Liver (tissue), 9 donors: ENCODE data around the gene BCL2. TPM values are rescaled to one million over a fixed set of nuclear protein-coding genes. Genes with fewer than 3 reads are reported as not detected.

ENCODE experiments used
- DNase-seq: peaks from one replicate; pipeline ENCODE4 v3.0.0-alpha.2; 2017; ENCODE audit warnings: low spot score
- H3K27ac ChIP-seq, 2 donors: one replicate each; pipeline ENCODE4 v1.7.0; 2013; ENCODE audit warnings: inconsistent platforms in 2 of 2, low read length in 2 of 2, control low read depth in 1 of 2, low read depth in 1 of 2, mild to moderate bottlenecking in 1 of 2
- H3K27me3 ChIP-seq, 4 donors: one replicate each; pipeline versions ENCODE4 v1.6.1 to v1.7.0; 2013; ENCODE audit warnings: low read length in 3 of 4, inconsistent platforms in 1 of 4, mild to moderate bottlenecking in 1 of 4, moderate library complexity in 1 of 4; ENCODE audit not compliant: control insufficient read depth in 4 of 4, insufficient read depth in 4 of 4
- H3K36me3 ChIP-seq, 4 donors: one replicate each; pipeline versions ENCODE4 v1.6.1 to v1.7.0; 2013; ENCODE audit warnings: low read length in 3 of 4, mild to moderate bottlenecking in 3 of 4, low read depth in 1 of 4, moderate library complexity in 1 of 4; ENCODE audit not compliant: control insufficient read depth in 4 of 4, insufficient read depth in 3 of 4
- H3K4me1 ChIP-seq, 4 donors: one replicate each; pipeline versions ENCODE4 v1.6.1 to v1.7.0; 2013; ENCODE audit warnings: low read length in 3 of 4, mild to moderate bottlenecking in 3 of 4, moderate library complexity in 1 of 4; ENCODE audit not compliant: control insufficient read depth in 4 of 4, insufficient read depth in 4 of 4
- H3K4me3 ChIP-seq, 3 donors: one replicate each; pipeline versions ENCODE4 v1.6.1 to v1.7.0; 2013; ENCODE audit warnings: low read length in 3 of 3, control low read depth in 1 of 3, low read depth in 1 of 3, mild to moderate bottlenecking in 1 of 3
- H3K9ac ChIP-seq, 2 donors: one replicate each; pipeline ENCODE4 v1.7.0; 2013; ENCODE audit warnings: low read length in 2 of 2, mild to moderate bottlenecking in 2 of 2, moderate library complexity in 2 of 2, control low read depth in 1 of 2, low read depth in 1 of 2
- H3K9me3 ChIP-seq, 4 donors: one replicate each; pipeline versions ENCODE4 v1.6.1 to v1.7.0; 2013; ENCODE audit warnings: low read length in 3 of 4; ENCODE audit not compliant: control insufficient read depth in 4 of 4
- ATF3 ChIP-seq: IDR thresholded peaks from 2 replicates; pipeline ENCODE4 v1.6.1; 2016; ENCODE audit warnings: antibody characterized with exemption
- CTCF ChIP-seq: fragments of 150-350 bp; IDR thresholded peaks from 2 replicates; pipeline ENCODE4 v1.5.1; 2017; ENCODE audit warnings: improper control_type of control experiment, low read depth, low read length; ENCODE audit not compliant: missing input control
- EGR1 ChIP-seq, 2 donors: IDR thresholded peaks; 2 replicates each; pipeline ENCODE4 v1.6.1; 2016 to 2018; ENCODE audit warnings: antibody characterized with exemption in 2 of 2, low read depth in 2 of 2
- FOXA1 ChIP-seq: IDR thresholded peaks from 2 replicates; pipeline ENCODE4 v1.6.1; 2016; ENCODE audit warnings: antibody characterized with exemption
- FOXA2 ChIP-seq: IDR thresholded peaks from 2 replicates; pipeline ENCODE4 v1.6.1; 2016; ENCODE audit warnings: antibody characterized with exemption
- GABPA ChIP-seq, 2 donors: IDR thresholded peaks in 1 of 2; conservative IDR thresholded peaks in 1 of 2; 2 replicates each; pipeline ENCODE4 v1.6.1; 2016; ENCODE audit warnings: antibody characterized with exemption in 2 of 2, mild to moderate bottlenecking in 1 of 2, moderate library complexity in 1 of 2
- HNF4A ChIP-seq, 2 donors: conservative IDR thresholded peaks; 2 replicates each; pipeline ENCODE4 v1.6.1; 2016; ENCODE audit warnings: antibody characterized with exemption in 2 of 2, mild to moderate bottlenecking in 2 of 2
- HNF4G ChIP-seq: IDR thresholded peaks from 2 replicates; pipeline ENCODE4 v1.6.1; 2016; ENCODE audit warnings: antibody characterized with exemption
- JUND ChIP-seq, 2 donors: IDR thresholded peaks; 2 replicates each; pipeline ENCODE4 v1.6.1; 2016; ENCODE audit warnings: antibody characterized with exemption in 2 of 2
- MAX ChIP-seq: IDR thresholded peaks from 2 replicates; pipeline ENCODE4 v1.6.1; 2016; ENCODE audit warnings: antibody characterized with exemption
- NR2F2 ChIP-seq: IDR thresholded peaks from 2 replicates; pipeline ENCODE4 v1.6.1; 2016; ENCODE audit warnings: antibody characterized with exemption
- RAD21 ChIP-seq, 2 donors: IDR thresholded peaks; 2 replicates each; pipeline ENCODE4 v1.6.1; 2016; ENCODE audit warnings: antibody characterized with exemption in 2 of 2, mild to moderate bottlenecking in 2 of 2
- REST ChIP-seq: IDR thresholded peaks from 2 replicates; pipeline ENCODE4 v1.6.1; 2016; ENCODE audit warnings: antibody characterized with exemption, mild to moderate bottlenecking
- RXRA ChIP-seq, 2 donors: IDR thresholded peaks; 2 replicates each; pipeline ENCODE4 v1.6.1; 2017 to 2018; ENCODE audit warnings: antibody characterized with exemption in 2 of 2, mild to moderate bottlenecking in 1 of 2
- SP1 ChIP-seq: IDR thresholded peaks from 2 replicates; pipeline ENCODE4 v1.6.1; 2018; ENCODE audit warnings: antibody characterized with exemption, mild to moderate bottlenecking
- TAF1 ChIP-seq: conservative IDR thresholded peaks from 2 replicates; pipeline ENCODE4 v1.6.1; 2016; ENCODE audit warnings: antibody characterized with exemption, mild to moderate bottlenecking
- YY1 ChIP-seq: IDR thresholded peaks from 2 replicates; pipeline ENCODE4 v1.6.1; 2016; ENCODE audit warnings: antibody characterized with exemption, mild to moderate bottlenecking
- ZBTB33 ChIP-seq: IDR thresholded peaks from 2 replicates; pipeline ENCODE4 v1.6.1; 2016; ENCODE audit warnings: antibody characterized with exemption
- WGBS: extraction: QIAGEN DNeasy Blood & Tissue Kit; methylation state at CpG from one replicate; pipeline ENCODE4 v1.1.7; 2013; 5-methylcytosine and 5-hydroxymethylcytosine counted together
- polyA plus RNA-seq, 2 donors: library from polyadenylated mRNA; stranded (reverse) in 1 of 2; unstranded in 1 of 2; fragments of 200-250 nt in 1 of 2; fragments of >200 nt in 1 of 2; fragmentation: Nextera tagmentation in 1 of 2; extraction: Ambion mirVana in 1 of 2; gene quantifications; one replicate each; pipeline versions ENCODE4 v1.2.1 to v1.2.3, GENCODE V29; 2013 to 2015
- total RNA-seq, 2 donors: library from RNA; depleted of rRNA; stranded (reverse); fragments of >200 nt; gene quantifications; one replicate each; pipeline ENCODE4 v1.2.3, GENCODE V29; 2014
- donor health status: healthy.
- donor health status: healthy.
- donor health status: healthy.
- donor health status: healthy.
- donor health status: healthy.

Gene BCL2
- total and polyA plus RNA-seq, 4 donors: 0.40 to 3.9 (median 1.4) TPM

GRCh38 chr18:63297687-63298399 lies 21.7 kb downstream of the BCL2 start:
- Histone ChIP-seq H3K4me1 (peaks cover 0 to 4% (median 0%) of the 10 kb centered on the region in 4 donors), H3K9me3 (no peaks in the 10 kb centered on the region), H3K27me3 (no peaks in the 10 kb centered on the region), H3K27ac (no peak overlapping the region), H3K4me3 (no peak overlapping the region), H3K9ac (no peak overlapping the region), H3K36me3 (no peaks in the 10 kb centered on the region)
- 71% methylated on average over 16 of the region's 16 CpGs for WGBS
- TF ChIP-seq SP1: no peak
- TF ChIP-seq HNF4A (conservative IDR thresholded peaks at IDR 0.05): no peak
- no peak for TF ChIP-seq REST
- no peak for TF ChIP-seq TAF1
- TF ChIP-seq ZBTB33: no peak
- no peak for TF ChIP-seq CTCF
- TF ChIP-seq NR2F2: no peak
- no peak for TF ChIP-seq RXRA (IDR thresholded peaks at IDR 0.05)
- TF ChIP-seq FOXA2: no peak
- TF ChIP-seq HNF4G: no peak
- no peak for TF ChIP-seq MAX
- TF ChIP-seq FOXA1: no peak
- no peak for TF ChIP-seq JUND (IDR thresholded peaks at IDR 0.05)
- TF ChIP-seq ATF3: no peak
- no peak for TF ChIP-seq EGR1 (IDR thresholded peaks at IDR 0.05; ENCODE audit: low read depth in 2 of 2)
- TF ChIP-seq RAD21 (IDR thresholded peaks at IDR 0.05): no peak
- no peak for TF ChIP-seq GABPA (IDR thresholded peaks at IDR 0.05 in 1 of 2, conservative IDR thresholded peaks at IDR 0.05 in 1 of 2)
- TF ChIP-seq YY1: no peak
- no peak for DNase-seq
